ENCODE measurements around the gene TADA2B. TPM values are rescaled to one million over a fixed set of nuclear protein-coding genes. Genes with fewer than 3 reads are reported as not detected.

Gene TADA2B
- total and polyA plus RNA-seq, 9 of the 15 experiments (the other 6 are each of a cell fraction or from before 2014, with no cell fraction given): 0.55 to 12.2 (median 7.5) TPM

DNA sequence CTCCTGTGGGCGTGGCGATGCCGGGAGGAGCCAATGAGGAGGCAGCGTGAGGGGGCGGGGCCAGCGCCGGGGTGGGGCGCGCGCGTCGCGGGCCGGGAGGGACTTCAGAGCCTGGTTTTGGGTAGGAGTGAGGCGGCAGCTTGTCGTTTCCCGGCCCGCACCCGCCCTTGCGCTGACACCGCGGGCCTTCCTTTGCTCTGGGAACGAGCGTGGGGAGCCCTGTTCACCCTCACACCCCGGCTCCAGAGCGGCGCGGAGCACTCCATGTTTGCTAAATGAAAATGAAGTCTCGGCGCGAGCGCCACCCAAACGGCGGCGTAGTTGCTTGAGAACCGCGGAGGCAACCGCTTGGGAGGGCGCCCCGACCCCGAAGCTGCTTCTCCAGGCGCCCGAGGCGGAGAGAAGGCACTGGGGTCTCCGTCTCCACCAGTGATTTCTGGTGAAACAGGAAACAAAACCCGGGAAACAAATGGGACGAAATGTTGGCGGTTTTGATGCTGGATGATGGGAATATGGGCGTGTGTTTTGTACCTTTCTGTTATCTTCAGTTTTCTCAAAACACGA is 25.2 kb downstream of the TADA2B start (continued):
- no peak for TF ChIP-seq MYBL2 (IDR thresholded peaks at IDR 0.05; ENCODE audit: low read depth)
- no peak for TF ChIP-seq MYBL2 (CRISPR knock-in tag; IDR thresholded peaks at IDR 0.05; ENCODE audit: borderline replicate concordance)
- no peak for TF ChIP-seq COPS2 (conservative IDR thresholded peaks at IDR 0.05)
- TF ChIP-seq, protein P1, sequence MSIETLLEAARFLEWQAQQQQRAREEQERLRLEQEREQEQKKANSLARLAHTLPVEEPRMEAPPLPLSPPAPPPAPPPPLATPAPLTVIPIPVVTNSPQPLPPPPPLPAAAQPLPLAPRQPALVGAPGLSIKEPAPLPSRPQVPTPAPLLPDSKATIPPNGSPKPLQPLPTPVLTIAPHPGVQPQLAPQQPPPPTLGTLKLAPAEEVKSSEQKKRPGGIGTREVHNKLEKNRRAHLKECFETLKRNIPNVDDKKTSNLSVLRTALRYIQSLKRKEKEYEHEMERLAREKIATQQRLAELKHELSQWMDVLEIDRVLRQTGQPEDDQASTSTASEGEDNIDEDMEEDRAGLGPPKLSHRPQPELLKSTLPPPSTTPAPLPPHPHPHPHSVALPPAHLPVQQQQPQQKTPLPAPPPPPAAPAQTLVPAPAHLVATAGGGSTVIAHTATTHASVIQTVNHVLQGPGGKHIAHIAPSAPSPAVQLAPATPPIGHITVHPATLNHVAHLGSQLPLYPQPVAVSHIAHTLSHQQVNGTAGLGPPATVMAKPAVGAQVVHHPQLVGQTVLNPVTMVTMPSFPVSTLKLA (conservative IDR thresholded peaks at IDR 0.05): peak in 1 of 2 experiments; percentile 4; a peak in 1 of 4 replicates
- TF ChIP-seq, protein P2, sequence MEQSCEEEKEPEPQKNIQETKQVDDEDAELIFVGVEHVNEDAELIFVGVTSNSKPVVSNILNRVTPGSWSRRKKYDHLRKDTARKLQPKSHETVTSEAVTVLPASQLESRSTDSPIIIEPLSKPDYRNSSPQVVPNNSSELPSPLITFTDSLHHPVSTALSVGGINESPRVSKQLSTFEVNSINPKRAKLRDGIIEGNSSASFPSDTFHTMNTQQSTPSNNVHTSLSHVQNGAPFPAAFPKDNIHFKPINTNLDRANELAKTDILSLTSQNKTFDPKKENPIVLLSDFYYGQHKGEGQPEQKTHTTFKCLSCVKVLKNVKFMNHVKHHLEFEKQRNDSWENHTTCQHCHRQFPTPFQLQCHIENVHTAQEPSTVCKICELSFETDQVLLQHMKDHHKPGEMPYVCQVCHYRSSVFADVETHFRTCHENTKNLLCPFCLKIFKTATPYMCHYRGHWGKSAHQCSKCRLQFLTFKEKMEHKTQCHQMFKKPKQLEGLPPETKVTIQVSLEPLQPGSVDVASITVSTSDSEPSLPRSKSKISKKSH (CRISPR knock-in tag; IDR thresholded peaks at IDR 0.05): no peak
- TF ChIP-seq CREB1 (IDR thresholded peaks at IDR 0.05): 0 out of 2 replicates have a peak, but pooled peaks have one; percentile 3
- TF ChIP-seq CREB1 (CRISPR knock-in tag; IDR thresholded peaks at IDR 0.05): peak; percentile 53; the same call in 1 of the 2 replicates
- 0 out of 2 replicates have a peak, but pooled peaks have one; percentile 27 for TF ChIP-seq ZNF24 (IDR thresholded peaks at IDR 0.05)
- no peak for TF ChIP-seq ZNF668 (CRISPR knock-in tag; IDR thresholded peaks at IDR 0.05)
- TF ChIP-seq ZZZ3 (IDR thresholded peaks at IDR 0.05): no peak
- peak; percentile 70; the same call in 1 of the 2 replicates for TF ChIP-seq RB1 (IDR thresholded peaks at IDR 0.05; ENCODE audit: low read depth)
- 0 out of 2 replicates have a peak, but pooled peaks have one; percentile 19 for TF ChIP-seq DNMT1 (IDR thresholded peaks at IDR 0.05)
- TF ChIP-seq LCOR (CRISPR knock-in tag; IDR thresholded peaks at IDR 0.05): 0 out of 2 replicates have a peak, but pooled peaks have one; percentile 47
- TF ChIP-seq, protein P3, sequence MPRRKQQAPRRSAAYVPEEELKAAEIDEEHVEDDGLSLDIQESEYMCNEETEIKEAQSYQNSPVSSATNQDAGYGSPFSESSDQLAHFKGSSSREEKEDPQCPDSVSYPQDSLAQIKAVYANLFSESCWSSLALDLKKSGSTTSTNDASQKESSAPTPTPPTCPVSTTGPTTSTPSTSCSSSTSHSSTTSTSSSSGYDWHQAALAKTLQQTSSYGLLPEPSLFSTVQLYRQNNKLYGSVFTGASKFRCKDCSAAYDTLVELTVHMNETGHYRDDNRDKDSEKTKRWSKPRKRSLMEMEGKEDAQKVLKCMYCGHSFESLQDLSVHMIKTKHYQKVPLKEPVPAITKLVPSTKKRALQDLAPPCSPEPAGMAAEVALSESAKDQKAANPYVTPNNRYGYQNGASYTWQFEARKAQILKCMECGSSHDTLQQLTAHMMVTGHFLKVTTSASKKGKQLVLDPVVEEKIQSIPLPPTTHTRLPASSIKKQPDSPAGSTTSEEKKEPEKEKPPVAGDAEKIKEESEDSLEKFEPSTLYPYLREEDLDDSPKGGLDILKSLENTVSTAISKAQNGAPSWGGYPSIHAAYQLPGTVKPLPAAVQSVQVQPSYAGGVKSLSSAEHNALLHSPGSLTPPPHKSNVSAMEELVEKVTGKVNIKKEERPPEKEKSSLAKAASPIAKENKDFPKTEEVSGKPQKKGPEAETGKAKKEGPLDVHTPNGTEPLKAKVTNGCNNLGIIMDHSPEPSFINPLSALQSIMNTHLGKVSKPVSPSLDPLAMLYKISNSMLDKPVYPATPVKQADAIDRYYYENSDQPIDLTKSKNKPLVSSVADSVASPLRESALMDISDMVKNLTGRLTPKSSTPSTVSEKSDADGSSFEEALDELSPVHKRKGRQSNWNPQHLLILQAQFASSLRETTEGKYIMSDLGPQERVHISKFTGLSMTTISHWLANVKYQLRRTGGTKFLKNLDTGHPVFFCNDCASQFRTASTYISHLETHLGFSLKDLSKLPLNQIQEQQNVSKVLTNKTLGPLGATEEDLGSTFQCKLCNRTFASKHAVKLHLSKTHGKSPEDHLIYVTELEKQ (CRISPR knock-in tag; IDR thresholded peaks at IDR 0.05): no peak
- no peak for TF ChIP-seq EWSR1 (IDR thresholded peaks at IDR 0.05; ENCODE audit: borderline replicate concordance, low read depth, partially characterized antibody)
- no peak for TF ChIP-seq JUN (IDR thresholded peaks at IDR 0.05; ENCODE audit: borderline replicate concordance, low read depth, low read length)
- TF ChIP-seq JUN (CRISPR knock-in tag; IDR thresholded peaks at IDR 0.05; ENCODE audit: borderline replicate concordance): no peak
- TF ChIP-seq POLR2AphosphoS2 (IDR thresholded peaks at IDR 0.05; ENCODE audit: low read length): no peak
- TF ChIP-seq, protein P4, sequence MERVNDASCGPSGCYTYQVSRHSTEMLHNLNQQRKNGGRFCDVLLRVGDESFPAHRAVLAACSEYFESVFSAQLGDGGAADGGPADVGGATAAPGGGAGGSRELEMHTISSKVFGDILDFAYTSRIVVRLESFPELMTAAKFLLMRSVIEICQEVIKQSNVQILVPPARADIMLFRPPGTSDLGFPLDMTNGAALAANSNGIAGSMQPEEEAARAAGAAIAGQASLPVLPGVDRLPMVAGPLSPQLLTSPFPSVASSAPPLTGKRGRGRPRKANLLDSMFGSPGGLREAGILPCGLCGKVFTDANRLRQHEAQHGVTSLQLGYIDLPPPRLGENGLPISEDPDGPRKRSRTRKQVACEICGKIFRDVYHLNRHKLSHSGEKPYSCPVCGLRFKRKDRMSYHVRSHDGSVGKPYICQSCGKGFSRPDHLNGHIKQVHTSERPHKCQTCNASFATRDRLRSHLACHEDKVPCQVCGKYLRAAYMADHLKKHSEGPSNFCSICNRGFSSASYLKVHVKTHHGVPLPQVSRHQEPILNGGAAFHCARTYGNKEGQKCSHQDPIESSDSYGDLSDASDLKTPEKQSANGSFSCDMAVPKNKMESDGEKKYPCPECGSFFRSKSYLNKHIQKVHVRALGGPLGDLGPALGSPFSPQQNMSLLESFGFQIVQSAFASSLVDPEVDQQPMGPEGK (CRISPR knock-in tag; IDR thresholded peaks at IDR 0.05; ENCODE audit: borderline replicate concordance): no peak
- 0 out of 2 replicates have a peak, but pooled peaks have one; percentile 29 for TF ChIP-seq NR3C1 (CRISPR knock-in tag; IDR thresholded peaks at IDR 0.05)
- TF ChIP-seq GTF2E2 (tag; IDR thresholded peaks at IDR 0.05): no peak

Data from K562 (cell line).